GM12872 (cell line): ENCODE measurements around the gene ZNF670.

Experiments
- TF ChIP-seq, protein P1 (sequence below): IDR thresholded peaks from 3 replicates; pipeline ENCODE4 v1.5.1; 2011; ENCODE audit warnings: low read depth, mild to moderate bottlenecking, low read length, moderate library complexity; ENCODE audit not compliant: insufficient read depth

ZNF670 gene

GRCh38 chr1:247096544-247096943 lies 17.9 kb upstream of the ZNF670 start:
- TF ChIP-seq, protein P1, sequence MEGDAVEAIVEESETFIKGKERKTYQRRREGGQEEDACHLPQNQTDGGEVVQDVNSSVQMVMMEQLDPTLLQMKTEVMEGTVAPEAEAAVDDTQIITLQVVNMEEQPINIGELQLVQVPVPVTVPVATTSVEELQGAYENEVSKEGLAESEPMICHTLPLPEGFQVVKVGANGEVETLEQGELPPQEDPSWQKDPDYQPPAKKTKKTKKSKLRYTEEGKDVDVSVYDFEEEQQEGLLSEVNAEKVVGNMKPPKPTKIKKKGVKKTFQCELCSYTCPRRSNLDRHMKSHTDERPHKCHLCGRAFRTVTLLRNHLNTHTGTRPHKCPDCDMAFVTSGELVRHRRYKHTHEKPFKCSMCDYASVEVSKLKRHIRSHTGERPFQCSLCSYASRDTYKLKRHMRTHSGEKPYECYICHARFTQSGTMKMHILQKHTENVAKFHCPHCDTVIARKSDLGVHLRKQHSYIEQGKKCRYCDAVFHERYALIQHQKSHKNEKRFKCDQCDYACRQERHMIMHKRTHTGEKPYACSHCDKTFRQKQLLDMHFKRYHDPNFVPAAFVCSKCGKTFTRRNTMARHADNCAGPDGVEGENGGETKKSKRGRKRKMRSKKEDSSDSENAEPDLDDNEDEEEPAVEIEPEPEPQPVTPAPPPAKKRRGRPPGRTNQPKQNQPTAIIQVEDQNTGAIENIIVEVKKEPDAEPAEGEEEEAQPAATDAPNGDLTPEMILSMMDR = no peak

- TF ChIP-seq, protein P1 = no peak
Observed at GRCh38 chr1:247096112-247096511, 17.5 kb upstream of the ZNF670 start.

- TF ChIP-seq, protein P1 = no peak
Observed at GRCh38 chr1:247090455-247090854, 11.8 kb upstream of the ZNF670 start.

DNA sequence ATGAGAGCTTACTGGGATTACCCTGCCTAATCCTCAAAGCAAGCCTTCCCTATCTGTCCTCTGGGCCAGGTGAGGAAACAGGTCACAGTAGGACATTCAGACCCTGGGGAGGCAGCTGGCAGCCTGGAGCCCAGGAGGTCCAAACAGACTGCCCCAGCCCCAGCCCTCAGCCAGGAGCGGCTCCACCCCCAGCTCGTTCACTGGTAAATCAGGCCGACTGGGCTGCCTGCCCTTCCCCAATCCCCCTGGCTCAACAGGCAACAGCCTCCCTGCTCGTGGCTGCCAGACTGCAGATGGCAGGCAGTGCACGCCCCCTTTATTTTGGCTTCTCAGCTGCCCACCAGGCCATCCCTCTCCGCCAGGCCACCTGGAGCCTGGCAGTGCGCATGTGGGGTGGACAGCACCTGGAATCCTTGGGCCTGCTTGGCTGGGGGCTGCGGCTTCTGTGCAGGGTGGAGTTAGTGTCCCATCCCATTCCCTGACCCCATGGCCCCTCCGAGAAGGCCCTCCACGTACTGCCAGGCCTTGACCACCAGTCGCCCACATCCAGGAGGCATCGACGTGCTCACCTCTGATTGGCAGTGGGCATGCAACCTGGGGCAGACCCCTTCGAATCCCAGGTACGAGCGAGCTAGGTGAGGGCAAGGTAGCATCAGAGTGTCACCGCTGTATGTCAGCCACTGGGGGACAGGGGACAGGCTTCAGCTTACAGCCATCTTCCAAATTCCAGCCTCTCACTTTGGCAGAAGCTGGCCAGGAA lies 11.2 kb upstream of the ZNF670 start:
- TF ChIP-seq, protein P1 = no peak

GRCh38 chr1:247088967-247089366 lies 10.4 kb upstream of the ZNF670 start:
- TF ChIP-seq, protein P1 = no peak

- TF ChIP-seq, protein P1 = no peak
Observed at GRCh38 chr1:247087256-247087655, 8.6 kb upstream of the ZNF670 start.

DNA sequence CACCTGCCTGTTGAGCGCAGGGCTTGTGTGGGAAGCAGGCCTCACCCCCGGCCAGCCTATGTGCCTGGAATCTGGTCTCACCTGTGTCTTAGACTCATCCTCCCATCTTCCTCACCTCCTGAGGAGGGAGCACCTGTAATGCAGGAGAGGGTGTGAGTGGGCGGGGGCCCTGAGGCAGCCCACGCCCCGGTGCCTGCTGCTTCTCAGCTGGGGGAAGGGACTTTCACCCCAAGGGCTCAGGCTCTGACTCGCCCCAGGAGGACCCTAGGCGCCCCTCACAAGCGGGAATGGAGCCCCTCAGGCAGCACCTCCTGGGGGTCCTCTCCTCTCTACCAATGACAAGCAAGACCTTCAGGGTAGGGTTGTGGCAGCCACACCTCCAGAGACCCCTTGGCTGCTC lies 6.7 kb upstream of the ZNF670 start:
- TF ChIP-seq, protein P1 = no peak
